Muscle layer of duodenum (tissue), 2 donors: Measurements from ENCODE around the gene MFRP.

Experiments used
- H3K27ac ChIP-seq: one replicate; pipeline ENCODE4 v1.7.0; 2013; ENCODE audit warnings: mild to moderate bottlenecking, low read length
- H3K27me3 ChIP-seq: one replicate; pipeline ENCODE4 v1.7.0; 2013; ENCODE audit warnings: low read depth, mild to moderate bottlenecking, control low read depth, low read length
- H3K36me3 ChIP-seq, 2 donors: one replicate each; pipeline ENCODE4 v1.7.0; 2013; ENCODE audit warnings: low read length in 2 of 2, control low read depth in 1 of 2, mild to moderate bottlenecking in 1 of 2; ENCODE audit not compliant: insufficient read depth in 2 of 2, control insufficient read depth in 1 of 2
- H3K4me1 ChIP-seq, 2 donors: one replicate each; pipeline ENCODE4 v1.7.0; 2013; ENCODE audit warnings: low read length in 2 of 2, mild to moderate bottlenecking in 2 of 2, control low read depth in 1 of 2, moderate library complexity in 1 of 2; ENCODE audit not compliant: insufficient read depth in 2 of 2, control insufficient read depth in 1 of 2
- H3K4me3 ChIP-seq, 2 donors: one replicate each; pipeline ENCODE4 v1.7.0; 2013; ENCODE audit warnings: low read length in 2 of 2, low read depth in 1 of 2, mild to moderate bottlenecking in 1 of 2
- H3K9me3 ChIP-seq, 2 donors: one replicate each; pipeline ENCODE4 v1.7.0; 2013; ENCODE audit warnings: low read length in 2 of 2, control low read depth in 1 of 2, mild to moderate bottlenecking in 1 of 2; ENCODE audit not compliant: control insufficient read depth in 1 of 2
- donor health status: healthy.

MFRP gene

DNA sequence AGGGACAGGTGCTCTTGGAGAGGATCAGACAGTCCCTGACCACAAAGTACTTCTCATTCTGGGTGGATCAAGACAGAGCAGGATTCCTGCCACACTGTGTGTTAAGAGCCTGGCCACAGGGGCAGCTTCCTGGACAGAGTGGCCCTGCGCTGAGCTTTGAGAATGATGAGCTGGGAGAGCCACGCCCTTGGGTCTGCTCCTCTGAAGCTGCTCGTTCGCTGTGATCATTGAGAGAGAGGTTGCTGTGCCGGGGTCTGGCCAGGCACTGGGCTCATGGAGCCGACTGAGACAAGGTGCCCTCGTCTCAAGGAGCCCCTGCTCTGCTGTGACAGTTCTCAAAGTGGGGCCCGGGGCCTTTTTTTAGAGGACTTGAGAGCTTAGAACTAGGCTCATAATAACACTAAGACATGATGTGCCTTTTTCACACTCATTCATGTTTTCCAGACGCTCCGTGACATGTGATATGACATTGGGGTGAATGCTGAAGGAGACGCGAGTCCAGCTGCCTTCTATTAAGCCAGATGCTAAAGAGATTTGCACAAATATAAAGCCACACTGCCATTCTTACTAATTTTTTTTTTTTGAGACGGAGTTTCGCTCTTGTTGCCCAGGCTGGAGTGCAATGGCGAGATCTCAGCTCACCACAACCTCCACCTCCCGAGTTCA, 1.6 kb upstream of the MFRP start:
- Histone ChIP-seq H3K9me3 (no peaks in the 10 kb centered on the region), H3K4me3 (no peak overlapping the region), H3K36me3 (no peaks in the 10 kb centered on the region), H3K27ac (no peak overlapping the region), H3K27me3 (no peaks in the 10 kb centered on the region), H3K4me1 (peaks cover 0 to 15% of the 10 kb centered on the region in 2 donors)

- Histone ChIP-seq H3K36me3 (no peaks in the 10 kb centered on the region), H3K4me3 (no peak overlapping the region), H3K4me1 (peaks cover 0 to 7% of the 10 kb centered on the region in 2 donors), H3K27me3 (no peaks in the 10 kb centered on the region), H3K27ac (no peak overlapping the region), H3K9me3 (no peaks in the 10 kb centered on the region)
Measured at GRCh38 chr11:119347242-119347641, 737 bp upstream of the MFRP start.

DNA sequence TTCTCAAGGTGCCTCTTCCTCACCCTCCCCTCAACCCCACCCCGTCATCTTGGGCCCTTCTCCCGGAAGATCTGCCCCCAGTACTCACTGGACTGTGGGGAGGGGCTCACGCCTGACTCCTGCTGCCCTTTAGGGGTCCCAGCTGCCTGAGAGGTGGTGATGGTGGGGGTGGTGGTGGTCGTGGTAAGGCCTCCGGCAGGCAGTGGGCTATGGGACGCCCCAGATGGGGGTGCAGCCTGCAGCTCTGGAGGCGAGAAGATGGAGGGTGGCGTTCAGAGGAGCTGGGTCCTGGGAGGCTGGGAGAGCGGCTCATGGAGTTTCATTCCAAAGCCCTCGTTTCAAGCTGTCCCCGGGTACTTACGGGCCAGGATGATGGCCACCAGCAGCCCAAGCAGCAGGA, 820 bp downstream of the MFRP start:
- H3K27ac ChIP-seq = no peak overlapping the region

GRCh38 chr11:119344291-119345010, 2.1 kb downstream of the MFRP start:
- no peaks in the 10 kb centered on the region for H3K36me3 ChIP-seq
- H3K4me3 ChIP-seq = no peak overlapping the region
- H3K9me3 ChIP-seq = no peaks in the 10 kb centered on the region
- no peak overlapping the region for H3K27ac ChIP-seq
- H3K27me3 ChIP-seq = no peaks in the 10 kb centered on the region
- peaks cover 0 to 26% of the 10 kb centered on the region in 2 donors for H3K4me1 ChIP-seq

More for the DNA sequence above, 820 bp downstream of the MFRP start:
- Histone ChIP-seq H3K9me3 (no peaks in the 10 kb centered on the region), H3K4me1 (peaks cover 0 to 16% of the 10 kb centered on the region in 2 donors), H3K27me3 (no peaks in the 10 kb centered on the region), H3K36me3 (no peaks in the 10 kb centered on the region), H3K4me3 (no peak overlapping the region)

DNA sequence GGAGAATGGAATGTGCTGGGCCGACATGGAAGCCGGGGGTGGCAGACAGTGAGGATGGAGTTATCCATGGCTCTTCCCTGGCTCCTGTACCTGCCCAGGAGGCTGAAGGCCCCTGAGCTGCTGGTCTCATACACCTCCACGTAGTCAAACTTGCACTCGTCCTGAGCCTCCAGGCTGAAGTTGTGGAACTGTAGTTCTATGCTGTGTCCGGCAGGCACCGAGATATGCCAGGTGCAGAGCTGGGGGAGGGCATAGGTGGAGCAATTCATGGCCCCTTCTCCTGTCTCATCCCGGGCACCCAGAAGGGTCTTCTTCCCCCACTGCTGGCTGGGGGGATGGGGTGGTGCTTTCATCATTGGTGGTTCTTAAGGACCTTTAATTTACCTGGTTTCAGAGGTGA, 2.8 kb downstream of the MFRP start:
- Histone ChIP-seq H3K27me3 (no peaks in the 10 kb centered on the region), H3K27ac (no peak overlapping the region), H3K9me3 (no peaks in the 10 kb centered on the region), H3K4me1 (peaks cover 3 to 33% of the 10 kb centered on the region in 2 donors), H3K4me3 (no peak overlapping the region), H3K36me3 (no peaks in the 10 kb centered on the region)

DNA sequence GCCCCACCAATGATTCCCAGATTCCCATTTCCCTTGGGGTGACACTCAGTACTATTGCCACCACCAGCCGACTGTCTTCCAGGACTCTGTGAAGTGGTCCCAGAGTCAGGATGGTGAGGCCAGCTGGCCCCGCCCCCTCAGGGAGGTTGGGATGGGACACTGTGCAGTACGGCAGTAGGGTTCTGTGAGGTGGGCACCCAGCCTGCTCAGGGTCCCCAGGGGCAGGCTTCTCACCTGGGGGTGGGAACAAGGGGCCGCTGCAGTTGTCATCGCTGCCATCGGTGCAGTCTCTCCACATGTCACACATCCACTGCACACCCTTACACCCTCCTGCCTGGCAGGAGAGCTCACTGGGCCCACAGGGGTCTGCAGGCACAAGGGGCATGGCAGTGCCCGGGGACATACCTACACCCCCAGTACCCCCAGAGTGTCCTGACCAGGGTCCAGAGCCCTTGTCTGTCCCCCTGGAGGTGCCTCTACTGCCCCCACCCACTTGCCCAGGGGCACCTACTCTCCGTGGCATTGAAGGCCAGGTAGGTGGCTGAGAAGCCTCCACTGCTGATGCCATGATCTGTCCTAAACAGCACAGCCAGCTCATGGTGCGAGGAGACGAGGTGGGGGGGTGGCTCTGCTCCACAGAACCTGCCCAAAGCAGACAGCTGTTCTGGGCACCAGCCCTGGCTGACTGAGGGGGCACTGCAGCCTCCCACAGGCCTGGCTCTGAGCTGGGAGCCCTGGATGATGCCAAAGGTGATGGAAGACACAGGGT, 4.0 kb downstream of the MFRP start:
- Histone ChIP-seq H3K27ac (no peak overlapping the region), H3K36me3 (no peaks in the 10 kb centered on the region), H3K9me3 (no peaks in the 10 kb centered on the region), H3K27me3 (no peaks in the 10 kb centered on the region), H3K4me3 (no peak overlapping the region), H3K4me1 (peaks cover 3 to 45% of the 10 kb centered on the region in 2 donors)

- Histone ChIP-seq H3K9me3 (no peaks in the 10 kb centered on the region), H3K36me3 (no peaks in the 10 kb centered on the region), H3K27me3 (no peaks in the 10 kb centered on the region), H3K27ac (no peak overlapping the region), H3K4me3 (no peak overlapping the region), H3K4me1 (peaks cover 3 to 50% of the 10 kb centered on the region in 2 donors)
Measured at GRCh38 chr11:119342023-119342300, 4.5 kb downstream of the MFRP start.

DNA sequence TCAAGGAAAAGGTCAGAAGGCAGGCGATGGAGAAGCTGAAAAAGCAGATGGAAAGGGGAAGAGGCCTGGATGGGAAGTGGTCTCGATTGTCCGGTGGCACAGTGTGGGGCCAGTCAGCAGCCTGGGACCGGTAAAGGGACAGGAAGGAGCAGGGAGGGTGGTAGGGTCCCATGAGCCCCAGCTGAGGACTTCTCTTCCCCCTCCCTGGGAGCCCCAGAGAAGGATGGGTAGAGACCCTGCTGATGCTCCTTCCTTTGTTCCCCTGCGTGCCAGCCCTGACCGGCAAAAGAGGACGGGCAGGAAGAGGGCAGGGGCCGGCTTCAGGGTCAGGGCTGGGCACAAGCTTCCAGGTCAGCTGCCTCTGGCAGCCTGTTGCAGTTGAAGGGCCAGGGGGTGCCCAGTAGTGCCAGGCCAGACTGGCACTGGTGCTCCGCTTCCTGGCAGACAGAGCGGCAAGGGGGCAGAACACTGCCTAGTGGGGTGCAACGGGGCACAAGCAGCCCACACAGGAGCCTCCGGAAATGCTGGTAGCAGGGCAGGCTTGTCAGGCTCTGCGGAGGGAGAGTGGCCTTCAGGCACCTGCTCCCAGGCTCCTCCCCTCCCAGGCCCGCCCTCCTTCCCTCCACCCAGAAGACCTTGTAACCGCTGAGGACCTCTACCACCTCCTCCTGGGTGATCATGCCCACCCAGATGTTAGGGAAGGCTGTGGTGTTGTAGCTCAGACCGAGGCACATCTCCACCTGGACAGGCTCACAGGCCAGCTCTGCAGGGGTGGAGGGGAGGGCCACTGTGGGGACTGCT, 5.1 kb downstream of the MFRP start:
- peaks cover 3 to 48% of the 10 kb centered on the region in 2 donors for H3K4me1 ChIP-seq
- H3K4me3 ChIP-seq = peak overlapping the region in 1 of 2 donors; percentile 67
- no peaks in the 10 kb centered on the region for H3K27me3 ChIP-seq
- H3K36me3 ChIP-seq = no peaks in the 10 kb centered on the region
- no peaks in the 10 kb centered on the region for H3K9me3 ChIP-seq
- no peak overlapping the region for H3K27ac ChIP-seq

- H3K27ac ChIP-seq = peak within 1 kb of the TSS; percentile 61
- no peaks in the 10 kb centered on the region for H3K27me3 ChIP-seq
- no peaks in the 10 kb centered on the region for H3K9me3 ChIP-seq
Measured at GRCh38 chr11:119340335-119341221, 5.9 kb downstream of the MFRP start, which contains the start of gene C1QTNF5. Gene C1QTNF5, minus strand, starts transcription at chr11:119340883. Its CDS starts 486 bp downstream, at chr11:119340397.

DNA sequence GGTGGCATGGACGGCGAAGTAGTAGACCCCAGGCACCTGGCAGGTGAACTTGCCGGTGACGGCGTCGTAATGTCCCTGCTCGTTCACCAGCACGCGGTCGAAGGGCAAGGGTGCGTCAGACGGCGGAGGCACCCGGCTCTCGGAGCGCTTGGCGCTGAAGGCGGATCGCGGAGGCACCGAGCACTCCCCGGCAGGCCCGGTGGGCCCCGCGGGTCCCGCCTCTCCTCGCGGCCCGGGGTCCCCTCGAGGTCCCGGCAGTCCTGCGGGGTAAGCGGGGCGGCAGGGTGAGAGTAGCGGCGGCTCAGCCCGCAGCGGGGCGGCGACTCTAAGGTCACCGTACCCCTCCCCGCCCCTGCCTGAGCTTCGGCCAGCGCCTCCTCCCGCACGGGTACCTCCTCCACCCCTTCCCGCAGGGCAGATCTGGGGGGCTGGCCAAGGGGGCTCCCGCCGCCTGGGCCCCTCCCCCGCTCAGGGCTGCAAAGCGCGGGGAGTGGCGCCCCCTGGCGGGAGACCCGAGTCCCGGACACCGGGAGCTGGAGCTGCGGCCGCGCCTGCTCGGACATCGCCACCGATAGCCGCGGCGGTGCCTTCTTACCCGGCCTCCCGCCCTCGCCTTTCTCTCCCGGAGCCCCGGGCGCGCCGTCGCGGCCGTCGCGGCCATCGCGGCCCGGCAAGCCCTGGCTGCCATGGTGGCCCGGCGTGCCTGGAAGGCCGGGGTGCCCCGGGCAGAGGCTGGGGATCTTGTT, 6.7 kb downstream of the MFRP start:
- peaks cover 12 to 65% of the 10 kb centered on the region in 2 donors for H3K4me1 ChIP-seq
- H3K36me3 ChIP-seq = no peaks in the 10 kb centered on the region
- H3K4me3 ChIP-seq = peak overlapping the region; percentile 48 to 67
- H3K9me3 ChIP-seq = no peaks in the 10 kb centered on the region
- H3K27ac ChIP-seq = peak overlapping the region; percentile 16
- H3K27me3 ChIP-seq = no peaks in the 10 kb centered on the region

More at GRCh38 chr11:119340335-119341221, 5.9 kb downstream of the MFRP start, which contains the start of gene C1QTNF5:
- Histone ChIP-seq H3K4me3 (peak within 1 kb of the TSS; percentile 48 to 67), H3K4me1 (peaks cover 4 to 57% of the 10 kb centered on the region in 2 donors), H3K36me3 (no peaks in the 10 kb centered on the region)
